Spleen (tissue), 11 donors: ENCODE results near the gene SPZ1. TPM values are rescaled to one million over a fixed set of nuclear protein-coding genes. Genes with fewer than 3 reads are reported as not detected.

Experiments
- DNase-seq: peaks from one replicate; pipeline ENCODE4 v3.0.0-alpha.2; 2020
- H3K27ac ChIP-seq, 8 donors: fragments of 200-600 bp; sonication (generic) in 7 of 8; 1 replicate in 4 of 8; 2 replicates in 4 of 8; pipeline versions ENCODE4 v1.5.0 to v1.8.0; 2016 to 2021; ENCODE audit warnings: inconsistent platforms in 4 of 8, mild to moderate bottlenecking in 4 of 8, moderate library complexity in 1 of 8
- H3K27me3 ChIP-seq, 7 donors: fragments of 200-600 bp; sonication (generic) in 6 of 7; replicated peaks in 1 of 7; 1 replicate in 4 of 7; 2 replicates in 3 of 7; pipeline versions ENCODE4 v1.5.0 to v1.8.0; 2016 to 2021; ENCODE audit warnings: inconsistent platforms in 3 of 7, mild to moderate bottlenecking in 1 of 7
- H3K36me3 ChIP-seq, 6 donors: fragments of 200-600 bp; sonication (generic) in 5 of 6; 1 replicate in 4 of 6; 2 replicates in 2 of 6; pipeline versions ENCODE4 v1.5.0 to v1.8.0; 2016 to 2021; ENCODE audit warnings: inconsistent platforms in 2 of 6
- H3K4me1 ChIP-seq, 6 donors: fragments of 200-600 bp; sonication (generic) in 5 of 6; 1 replicate in 3 of 6; 2 replicates in 3 of 6; pipeline versions ENCODE4 v1.5.0 to v1.8.0; 2016 to 2021; ENCODE audit warnings: inconsistent platforms in 3 of 6
- H3K4me3 ChIP-seq, 8 donors: fragments of 200-600 bp; sonication (generic) in 7 of 8; 1 replicate in 4 of 8; 2 replicates in 4 of 8; pipeline versions ENCODE4 v1.5.0 to v1.8.0; 2016 to 2021; ENCODE audit warnings: inconsistent platforms in 4 of 8, mild to moderate bottlenecking in 4 of 8, moderate library complexity in 2 of 8
- H3K9me3 ChIP-seq, 8 donors: fragments of 200-600 bp; sonication (generic) in 7 of 8; 1 replicate in 4 of 8; 2 replicates in 4 of 8; pipeline versions ENCODE4 v1.5.0 to v1.8.0; 2016 to 2021; ENCODE audit warnings: inconsistent platforms in 4 of 8
- CTCF ChIP-seq, 11 experiments: fragments of 200-600 bp in 7 of 11; fragments of 450-650 bp in 4 of 11; sonication (generic) in 4 of 11; IDR thresholded peaks in 8 of 11; conservative IDR thresholded peaks in 3 of 11; 1 replicate in 7 of 11; 2 replicates in 4 of 11; pipeline versions ENCODE4 v1.4.0 to v1.8.0; 2016 to 2021; ENCODE audit warnings: antibody characterized with exemption in 11 of 11, inconsistent platforms in 4 of 11, mild to moderate bottlenecking in 1 of 11
- POLR2A ChIP-seq, 3 donors: fragments of 450-650 bp; IDR thresholded peaks; one replicate each; pipeline ENCODE4 v1.5.1; 2017; ENCODE audit warnings: antibody characterized with exemption in 3 of 3, mild to moderate bottlenecking in 1 of 3
- POLR2AphosphoS5 ChIP-seq, 3 donors: sonication (generic); formaldehyde crosslinking; IDR thresholded peaks; one replicate each; pipeline ENCODE4 v1.5.1; 2017; ENCODE audit warnings: antibody characterized with exemption in 3 of 3
- WGBS, 5 donors: extraction: QIAGEN DNeasy Blood & Tissue Kit in 3 of 5; methylation state at CpG; one replicate each; pipeline versions ENCODE4 v1.1.5 to v1.1.7; 2013 to 2018; 5-methylcytosine and 5-hydroxymethylcytosine counted together
- intact Hi-C: fragments of 100-400 bp; cut with DNase I; formaldehyde crosslinking; loops from one replicate; pipeline ENCODE4 v1.15.0; 2023; ENCODE audit warnings: low total_unique reads
- polyA plus RNA-seq, 3 donors: library from polyadenylated mRNA; stranded (reverse); fragments of 200-250 nt; gene quantifications; one replicate each; pipeline ENCODE4 v1.2.1, GENCODE V29; 2013
- small RNA-seq, 4 donors: library from RNA; depleted of rRNA; stranded (forward); fragments of <200 nt; gene quantifications; one replicate each; pipeline ENCODE3, GENCODE V24; 2016
- total RNA-seq, 7 donors: library from RNA; depleted of rRNA in 3 of 7; stranded (reverse); fragments of >200 nt in 3 of 7; fragmentation: NEBNext Ultra II Directional in 4 of 7; extraction: Animal tissue kit (Norgen Biotek cat#: 25700) in 4 of 7; gene quantifications; one replicate each; pipeline versions ENCODE4 v1.1.0 to v1.2.1, GENCODE V29; 2016 to 2021
- donor health status: healthy with polysubstance abuse.
- donor health status: DM: no; HTN: no; CAD: no; lungs with moderate emphysema.
- donor health status: DM: no; HTN: no; CAD: no.
- donor health status: Bipolar disorder and iron deficiency.
- donor health status: healthy.
- donor health status: DM: no; HTN: no; CAD: no.
- donor health status: DM: yes; HTN: yes; CAD: no.

The SPZ1 gene
- total and polyA plus RNA-seq, 10 donors = not detected

DNA sequence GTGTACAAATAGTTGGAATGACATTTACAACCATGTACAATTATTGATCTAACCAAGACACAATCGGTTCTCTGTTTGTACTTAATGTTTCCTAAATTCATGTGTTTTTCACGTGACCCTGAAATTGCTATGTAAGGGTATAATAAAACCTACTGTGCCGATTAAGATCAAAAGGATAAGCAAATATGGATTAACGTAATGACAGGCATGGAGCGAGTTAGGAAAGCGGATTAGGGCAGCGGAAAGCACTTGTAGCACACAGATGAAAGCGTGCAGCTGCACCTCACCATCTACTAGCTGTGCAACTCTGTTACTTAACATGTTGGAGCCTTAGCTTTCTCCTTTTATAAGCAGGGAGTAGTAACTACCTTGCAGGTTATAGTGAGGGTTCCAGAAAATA lies 49.7 kb downstream of the SPZ1 start:
- no peak for DNase-seq
- intact Hi-C loops = no loop called here
- Histone ChIP-seq H3K4me3 (no peak overlapping the region), H3K9me3 (no peaks in the 10 kb centered on the region), H3K36me3 (no peaks in the 10 kb centered on the region), H3K4me1 (peaks cover 0 to 14% (median 3%) of the 10 kb centered on the region in 6 donors), H3K27ac (peak overlapping the region in 1 of 8 donors; percentile 52), H3K27me3 (no peaks in the 10 kb centered on the region)
- no peak for TF ChIP-seq CTCF (IDR thresholded peaks at IDR 0.05 in 8 of 11, conservative IDR thresholded peaks at IDR 0.05 in 3 of 11)
- no peak for TF ChIP-seq POLR2AphosphoS5 (IDR thresholded peaks at IDR 0.05)
- no peak for TF ChIP-seq POLR2A (IDR thresholded peaks at IDR 0.05)
- 88 to 94% (median 90%) methylated on average over 8 of the region's 8 CpGs for WGBS, 5 donors

- intact Hi-C loops = no loop called here
- WGBS, 5 donors = 33 to 75% (median 38%) methylated on average over 1 of the region's 1 CpG
- H3K27ac ChIP-seq = peak overlapping the region in 4 of 8 donors; percentile 21 to 52 (median 44)
These were observed 50.6 kb downstream of the SPZ1 start for GRCh38 chr5:80370390-80370789.

More at GRCh38 chr5:80370390-80370789, 50.6 kb downstream of the SPZ1 start:
- Histone ChIP-seq H3K4me1 (peaks cover 0 to 14% (median 3%) of the 10 kb centered on the region in 6 donors), H3K4me3 (no peak overlapping the region), H3K9me3 (no peaks in the 10 kb centered on the region), H3K36me3 (no peaks in the 10 kb centered on the region), H3K27me3 (no peaks in the 10 kb centered on the region)
- TF ChIP-seq POLR2AphosphoS5 (IDR thresholded peaks at IDR 0.05) (no peak), POLR2A (IDR thresholded peaks at IDR 0.05) (no peak), CTCF (IDR thresholded peaks at IDR 0.05 in 8 of 11, conservative IDR thresholded peaks at IDR 0.05 in 3 of 11) (no peak)
- no peak for DNase-seq

Small RNA genes within 50 kb of the gene (small RNA-seq; reads per million reads assigned to genes)
- gene AC026410.2 = 0 reads per million in 4 donors
- 0 reads per million in 4 donors for gene RF00322
- 0 to 1.1 (median 0) reads per million in 4 donors for gene RNU6-211P

Other genes starting within 250 kb of the SPZ1 start
- gene SERINC5, start 64.0 kb upstream of the SPZ1 start, total RNA-seq = 10 to 100 TPM; 16.9 to 29.8 (median 25.5) TPM
- 1 to 10 TPM; 1.5 to 2.7 (median 2.1) TPM for gene SERINC5, start 64.0 kb upstream of the SPZ1 start, polyA plus RNA-seq
- gene ZFYVE16, start 88.1 kb downstream of the SPZ1 start, total RNA-seq = 10 to 100 TPM; 41.3 to 67.8 (median 55.8) TPM
- 10 to 100 TPM in 1 of 3 donors, 1 to 10 TPM in 2; 8.5 to 12.2 (median 9.5) TPM for gene ZFYVE16, start 88.1 kb downstream of the SPZ1 start, polyA plus RNA-seq
- 1 to 10 TPM; 2.0 to 6.6 (median 3.5) TPM for gene FAM151B, start 168.1 kb downstream of the SPZ1 start, total RNA-seq
- gene FAM151B, start 168.1 kb downstream of the SPZ1 start, polyA plus RNA-seq = under 1 TPM; 0.35 to 0.70 (median 0.44) TPM